Midbrain (tissue), 1 donor: ENCODE measurements around the gene INSIG2.
"Not testable (repeated sequence)": the region's sequence is repeated elsewhere in the genome, so short reads cannot be mapped to it uniquely, and the experiment has no call there.

ENCODE experiments used
- DNase-seq: peaks from one replicate; lab custom pipeline; 2025; lab: John Stamatoyannopoulos, UW

INSIG2 gene

DNA sequence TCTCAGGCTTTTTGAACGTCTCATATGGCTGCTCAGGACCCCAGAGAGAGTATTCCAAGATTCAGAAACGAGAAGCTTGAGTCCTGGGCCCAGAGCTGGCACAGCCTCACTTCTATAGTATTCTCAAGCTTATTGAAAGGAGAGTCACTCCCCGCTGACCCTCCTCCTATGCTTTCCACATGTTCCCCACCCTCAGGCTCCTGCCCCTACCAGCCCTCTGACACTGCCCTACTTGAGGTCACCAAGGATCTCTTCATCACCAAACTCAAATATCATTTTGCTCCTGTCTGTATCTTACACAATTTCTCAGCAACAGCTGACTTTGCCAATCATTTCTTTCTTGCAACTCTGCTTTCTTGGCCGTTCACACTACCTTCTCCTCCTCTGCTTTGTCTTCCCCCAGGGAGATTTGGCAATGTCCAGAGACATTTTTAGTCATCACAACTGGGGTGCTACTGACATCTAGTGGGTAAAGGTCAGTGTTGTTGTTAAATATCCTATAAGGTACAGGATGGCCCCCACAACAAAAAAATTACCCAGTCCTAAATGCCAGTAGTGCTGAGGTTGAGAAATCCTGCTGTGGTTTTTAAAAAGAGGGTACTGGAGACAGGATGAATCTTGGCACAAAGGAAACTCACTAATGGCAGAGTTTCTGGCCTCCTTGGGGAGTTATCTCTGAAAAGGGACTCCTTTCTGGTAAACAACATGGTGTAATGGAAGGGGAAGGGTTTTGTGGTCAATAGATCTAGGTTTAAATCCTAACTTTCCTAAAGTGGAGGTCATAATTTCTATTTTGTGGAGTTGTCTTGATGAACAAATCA, 26.9 kb upstream of the INSIG2 start:
- peak; percentile 9 for DNase-seq

DNA sequence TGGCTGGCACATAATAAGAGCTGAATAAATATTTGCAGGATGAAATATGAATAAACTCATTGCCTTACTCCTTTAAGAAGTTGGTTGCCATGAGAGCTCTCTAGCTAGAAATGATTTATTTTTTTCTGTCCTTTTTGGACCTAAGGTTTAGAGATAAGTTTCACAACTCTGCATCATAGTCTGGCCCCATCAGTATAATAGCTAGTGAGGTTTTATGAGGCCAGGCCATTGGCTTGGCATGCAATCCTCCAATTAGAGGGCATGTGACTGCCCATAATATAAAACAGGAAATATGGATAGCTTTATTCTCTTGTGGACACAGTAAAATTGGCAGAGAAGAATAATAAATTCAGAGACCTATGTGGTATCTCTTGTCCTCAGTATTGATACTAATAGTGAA, 26.2 kb upstream of the INSIG2 start:
- DNase-seq: no peak

- DNase-seq: no peak
These were observed 25.6 kb upstream of the INSIG2 start for GRCh38 chr2:118062669-118063068.

DNA sequence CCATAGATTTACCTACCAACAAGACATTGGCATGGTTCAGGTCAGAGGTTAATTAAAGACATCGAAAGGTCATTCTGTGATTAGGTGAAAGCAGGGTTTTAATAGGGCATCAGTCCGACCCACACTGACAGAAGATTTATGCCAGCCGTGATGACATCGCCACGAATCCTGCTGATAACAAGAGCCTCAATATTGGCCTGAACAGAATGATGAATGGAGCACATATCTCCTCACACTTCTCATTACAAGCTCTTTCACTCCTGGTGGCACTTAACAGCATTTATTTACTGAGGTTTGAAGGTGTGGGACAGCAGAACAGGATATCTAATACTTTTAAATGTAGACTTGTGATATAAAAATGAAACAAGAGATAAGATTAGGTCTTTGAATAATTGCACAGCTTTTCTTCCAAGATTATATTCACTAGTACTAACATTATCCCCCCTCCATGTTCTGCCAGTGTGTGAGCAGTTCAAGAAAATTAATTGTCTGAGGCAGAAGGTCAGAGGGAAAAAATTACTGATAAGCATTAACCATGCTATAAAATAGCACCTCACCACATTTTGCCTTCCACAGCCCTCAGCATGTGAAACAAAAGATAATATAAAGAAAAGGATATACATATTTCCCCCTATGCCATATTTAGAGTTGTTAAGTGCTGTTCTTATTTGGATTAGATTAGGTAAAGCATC, 23.1 kb upstream of the INSIG2 start:
- no peak for DNase-seq

DNA sequence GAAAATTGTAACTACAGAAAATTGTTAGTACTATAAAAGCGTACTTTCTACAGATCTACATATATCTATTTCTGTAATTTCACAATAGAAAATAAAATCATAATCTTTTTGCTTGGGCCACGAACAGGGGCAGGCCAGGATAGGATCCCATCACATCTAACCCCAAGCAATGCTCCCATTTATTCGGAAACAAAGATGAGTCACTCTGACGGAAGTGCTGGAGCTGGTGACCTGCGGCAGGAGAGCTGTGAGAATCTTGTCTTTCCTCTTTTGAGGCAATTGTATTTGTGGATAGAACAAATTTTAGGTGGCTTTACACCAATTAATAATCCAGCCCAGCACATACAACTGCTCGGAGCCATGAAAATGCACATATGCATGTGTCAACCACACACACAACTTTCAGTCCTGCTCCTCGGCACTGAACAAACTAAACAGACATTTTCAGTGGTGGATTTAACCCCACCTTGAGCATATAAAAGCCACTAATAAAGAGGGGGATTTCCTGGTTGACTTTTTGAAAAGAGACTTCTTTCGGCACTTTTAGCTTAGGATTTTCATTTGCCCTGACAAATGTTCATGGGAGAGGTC, 22.3 kb upstream of the INSIG2 start:
- DNase-seq: no peak

- DNase-seq: no peak
These were observed 10.5 kb upstream of the INSIG2 start for GRCh38 chr2:118077636-118078247.

DNA sequence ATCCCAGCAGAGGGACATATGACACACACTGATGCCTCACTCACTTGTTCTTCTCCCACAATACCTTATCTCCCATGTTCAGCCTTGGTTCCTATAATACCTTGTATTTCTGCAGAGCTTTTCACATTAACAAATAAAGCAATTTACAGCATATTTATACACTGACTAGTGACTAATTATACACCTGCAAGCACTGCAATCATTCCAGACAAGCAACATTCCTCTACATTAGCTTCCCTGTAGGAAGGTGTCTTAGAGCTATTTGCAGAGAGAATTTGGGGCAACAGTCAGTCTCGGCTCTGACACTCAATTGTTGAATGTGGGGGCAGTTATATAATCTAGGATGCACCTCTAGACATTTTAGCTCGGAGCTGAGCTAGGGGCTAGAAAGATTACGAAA, 9.5 kb upstream of the INSIG2 start:
- DNase-seq: no peak

DNA sequence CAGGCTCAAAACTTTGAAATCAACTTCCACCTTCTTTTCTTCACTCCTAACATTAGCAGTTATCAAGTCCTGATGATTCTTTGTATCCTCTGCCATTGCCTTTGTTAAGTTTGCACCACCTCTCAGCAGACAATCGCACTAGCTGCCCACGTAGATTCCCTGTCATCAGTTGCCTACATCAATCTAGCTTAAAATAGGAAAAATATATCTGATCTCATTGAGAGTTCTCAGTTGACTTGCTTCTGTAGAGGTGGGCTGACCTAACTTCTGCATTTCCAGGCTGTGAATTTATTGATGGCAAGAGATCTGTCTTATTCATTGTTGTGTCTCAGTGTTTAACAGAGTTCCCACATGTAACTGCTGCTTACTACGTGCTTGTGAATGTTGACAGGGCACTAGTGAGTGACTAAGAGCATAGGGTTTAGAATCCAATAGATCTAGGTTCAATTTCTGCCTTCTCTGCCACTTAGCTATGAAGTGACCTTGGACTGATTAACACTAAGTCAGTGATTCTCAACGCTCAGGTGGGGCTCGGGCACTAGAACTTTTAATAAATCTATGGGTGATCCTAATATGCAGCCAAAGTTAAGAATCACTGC, 3.7 kb upstream of the INSIG2 start:
- DNase-seq: no peak

DNA sequence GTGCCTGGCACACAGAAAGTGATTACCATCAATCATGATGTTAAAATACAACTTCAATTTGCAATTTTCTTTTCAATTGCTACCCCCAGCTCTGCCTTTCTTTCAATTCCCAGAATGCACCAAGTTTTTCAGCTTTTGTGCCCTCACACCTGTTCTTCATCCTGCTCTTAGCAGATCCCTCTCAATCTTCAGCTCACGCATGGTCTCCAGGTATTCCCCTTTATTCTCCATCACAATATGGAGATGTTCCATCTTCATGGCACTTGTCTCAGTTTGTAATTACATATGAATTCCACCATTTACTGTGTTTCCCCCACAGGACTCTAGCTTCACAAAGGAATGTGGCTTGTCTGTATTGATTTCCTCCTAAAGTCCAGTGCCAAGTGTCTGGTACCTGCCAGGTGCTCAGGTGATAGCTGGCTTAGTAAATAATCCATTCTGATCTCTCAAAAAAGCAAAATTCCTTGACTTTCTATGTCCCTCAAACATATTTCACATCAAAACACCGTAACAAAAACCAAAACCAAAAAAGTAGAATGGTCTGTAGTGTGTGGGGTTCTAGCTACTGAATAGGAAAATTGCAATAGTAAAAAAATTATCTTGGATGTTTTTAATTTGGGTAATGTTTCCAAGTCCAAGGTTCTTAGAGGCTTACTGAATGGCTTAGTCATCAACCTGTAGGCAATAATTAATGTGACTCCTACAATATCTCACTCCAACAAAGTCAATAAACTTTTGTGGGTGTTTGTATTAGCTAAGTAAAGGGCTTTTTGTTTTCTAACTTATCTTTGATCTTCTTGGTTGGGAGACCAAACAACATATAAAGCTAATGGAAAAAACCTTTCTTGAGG, 2.9 kb upstream of the INSIG2 start:
- no peak for DNase-seq

DNA sequence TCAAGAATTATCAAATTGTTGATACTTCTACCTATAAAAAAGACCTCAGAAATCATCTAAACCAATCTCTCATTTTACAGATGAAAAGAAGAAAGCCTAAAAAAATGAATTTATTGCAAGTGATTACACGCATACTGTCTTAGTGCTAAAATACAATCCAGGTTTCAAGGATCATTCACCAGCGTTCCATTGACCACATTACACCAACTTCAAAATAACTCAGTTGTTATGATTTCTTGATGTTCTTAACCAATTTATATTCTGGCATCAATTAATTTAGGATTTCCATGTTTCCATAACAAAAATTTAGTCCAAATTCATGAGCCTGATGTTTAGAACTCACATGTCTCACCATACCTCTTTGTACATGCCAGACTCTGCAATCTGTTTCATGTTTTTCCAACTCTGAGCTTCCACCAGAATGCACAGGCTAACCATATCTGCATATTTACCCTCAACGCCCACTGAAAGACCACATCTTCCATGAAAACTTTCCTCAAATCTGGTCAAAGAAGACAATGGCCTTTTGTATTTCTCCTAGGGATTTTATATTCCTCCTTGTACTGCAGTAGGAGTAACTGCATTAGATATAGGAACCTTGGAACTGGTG, 2.1 kb upstream of the INSIG2 start:
- no peak for DNase-seq

DNA sequence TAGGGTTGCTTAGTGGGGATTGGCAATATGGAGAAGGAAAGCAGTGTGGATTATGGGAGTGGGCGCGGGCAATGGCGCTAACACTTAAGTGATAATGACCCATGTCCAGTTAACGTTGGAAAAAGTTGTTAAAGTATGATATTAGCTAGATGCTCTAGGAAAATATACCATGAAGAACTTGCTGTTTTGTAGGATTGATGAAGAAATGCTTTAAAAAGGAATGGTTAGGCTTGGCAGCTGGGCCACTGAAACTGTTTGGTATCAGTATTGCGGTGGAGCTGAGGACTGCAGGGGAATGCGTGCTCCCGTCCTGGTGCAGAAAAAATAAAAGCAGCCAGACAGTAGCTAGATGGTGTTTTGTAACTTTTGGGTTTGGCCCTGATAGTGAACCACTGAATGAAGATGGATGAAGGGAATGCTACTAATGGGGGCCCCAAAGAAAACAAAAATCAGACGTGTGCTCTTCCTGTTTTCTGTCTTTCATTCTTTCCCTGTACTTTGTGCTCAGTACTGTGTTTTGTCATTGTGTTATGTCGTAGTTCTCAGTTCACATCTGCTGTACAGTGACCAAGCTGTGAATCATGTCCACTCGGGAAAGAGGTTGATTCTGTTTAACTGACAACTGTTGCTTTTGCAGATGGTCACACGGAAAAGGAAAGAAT, 999 bp downstream of the INSIG2 start:
- no peak for DNase-seq

- DNase-seq: no peak
These were observed 2.3 kb downstream of the INSIG2 start for GRCh38 chr2:118090387-118091139.

DNA sequence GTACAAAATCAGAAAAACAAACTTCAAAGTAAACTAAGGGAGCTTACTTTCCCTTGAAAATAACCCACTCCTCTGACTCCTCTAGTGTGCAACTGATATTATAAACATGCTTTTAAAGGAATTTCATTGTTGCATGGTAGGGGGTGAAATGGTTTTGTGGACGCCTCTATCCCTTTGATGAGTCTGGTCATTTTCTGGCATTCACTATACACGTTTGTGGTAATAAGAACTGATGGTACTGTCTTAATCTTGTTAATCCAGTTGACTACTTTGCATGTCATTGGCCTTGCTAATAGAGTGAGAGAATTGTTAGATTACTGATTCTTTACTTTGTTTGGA, 2.8 kb downstream of the INSIG2 start:
- no peak for DNase-seq

- DNase-seq: no peak
These were observed 3.4 kb downstream of the INSIG2 start for GRCh38 chr2:118091631-118092030.

DNA sequence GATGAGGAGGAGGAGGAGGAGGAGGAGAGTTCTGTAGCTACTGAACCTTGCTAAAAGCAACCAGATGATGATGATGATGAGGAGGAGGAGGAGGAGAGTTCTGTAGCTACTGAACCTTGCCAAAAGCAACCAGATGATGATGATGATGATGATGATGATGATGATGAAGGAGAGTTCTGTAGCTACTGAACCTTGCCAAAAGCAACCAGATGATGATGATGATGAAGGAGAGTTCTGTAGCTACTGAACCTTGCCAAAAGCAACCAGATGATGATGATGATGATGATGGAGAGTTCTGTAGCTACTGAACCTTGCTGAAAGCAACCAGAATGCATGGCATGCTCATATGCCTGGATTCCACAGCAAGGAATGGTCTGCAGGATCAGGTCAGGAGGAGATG, 5.8 kb downstream of the INSIG2 start:
- not testable (repeated sequence) for DNase-seq

GRCh38 chr2:118094503-118094902, 6.2 kb downstream of the INSIG2 start:
- DNase-seq: no peak

- DNase-seq: no peak
These were observed 7.3 kb downstream of the INSIG2 start for GRCh38 chr2:118095610-118096009.

DNA sequence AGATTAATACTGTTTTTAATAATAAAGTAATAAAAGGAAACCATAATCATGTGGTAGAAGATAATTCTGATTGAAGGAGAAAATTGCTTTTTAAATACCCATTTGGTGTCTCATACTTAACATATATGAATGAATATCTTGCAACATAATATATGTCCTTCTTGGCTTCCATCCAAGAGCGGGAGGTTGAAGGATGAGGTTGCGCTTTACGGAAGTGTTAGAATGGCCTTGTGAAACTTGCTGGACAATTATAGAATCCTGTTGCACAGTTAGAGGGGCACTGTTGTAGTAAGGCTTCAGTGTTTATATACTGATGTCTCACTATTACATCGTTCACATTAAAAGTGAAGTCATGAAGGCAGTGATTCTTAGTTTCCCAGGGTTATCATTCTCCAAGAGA, 9.4 kb downstream of the INSIG2 start:
- no peak for DNase-seq

DNA sequence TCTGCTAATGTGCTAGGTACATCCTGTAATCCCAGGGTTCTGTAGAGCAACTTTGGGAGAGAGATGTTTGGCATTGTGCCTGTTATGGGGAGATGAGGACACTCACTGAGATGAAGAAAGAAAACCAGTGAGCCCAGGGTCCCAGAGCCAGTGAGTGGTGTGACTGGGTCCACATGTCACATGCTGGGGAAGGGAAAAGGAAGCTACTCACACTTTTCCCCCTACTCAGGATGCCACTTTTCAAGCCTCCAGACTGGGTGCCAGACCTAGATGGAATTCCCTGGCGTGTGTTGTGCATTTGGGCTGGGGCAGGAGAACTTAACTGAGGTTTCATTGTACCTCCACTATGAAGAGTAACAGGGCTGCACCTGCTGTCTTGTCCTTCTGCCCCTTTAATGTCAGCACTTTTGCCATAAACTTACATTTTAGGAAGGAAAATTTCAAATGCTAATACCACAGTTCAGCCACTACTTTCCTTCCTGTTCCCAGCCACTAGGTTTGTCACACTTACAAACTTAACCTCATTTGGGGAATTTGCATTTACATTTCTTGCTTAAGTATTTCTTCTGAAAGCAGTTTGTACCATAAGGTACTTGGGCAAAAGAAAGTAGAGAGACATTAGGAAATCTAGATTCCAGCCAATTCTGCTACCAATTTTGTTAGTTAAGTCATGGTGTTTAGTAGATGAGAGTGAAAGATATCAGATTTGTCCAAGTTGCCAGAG, 10.2 kb downstream of the INSIG2 start:
- no peak for DNase-seq
